Astrocyte of the spinal cord (primary cell): ENCODE results near the gene GPC1.
A peak's percentile ranks its signal among the peaks of the same experiment; 100 is the strongest.

Experiments
- DNase-seq: peaks from one replicate; pipeline ENCODE4 v3.0.0; 2011; ENCODE audit warnings: low read depth, low spot score
- H3K4me3 ChIP-seq: 2 replicates; pipeline ENCODE4 v1.5.1; 2011; ENCODE audit warnings: low read depth, mild to moderate bottlenecking, low read length, moderate library complexity
- in situ Hi-C: cut with HindIII; loops from 2 replicates; pipeline ENCODE4 v1.10.0; 2017; ENCODE audit warnings: low sequenced_read_pairs
- TF ChIP-seq, protein P1 (sequence below): IDR thresholded peaks from 2 replicates; pipeline ENCODE4 v1.5.1; 2012; ENCODE audit warnings: low read depth, mild to moderate bottlenecking, low read length, inconsistent platforms

GPC1 gene

DNA sequence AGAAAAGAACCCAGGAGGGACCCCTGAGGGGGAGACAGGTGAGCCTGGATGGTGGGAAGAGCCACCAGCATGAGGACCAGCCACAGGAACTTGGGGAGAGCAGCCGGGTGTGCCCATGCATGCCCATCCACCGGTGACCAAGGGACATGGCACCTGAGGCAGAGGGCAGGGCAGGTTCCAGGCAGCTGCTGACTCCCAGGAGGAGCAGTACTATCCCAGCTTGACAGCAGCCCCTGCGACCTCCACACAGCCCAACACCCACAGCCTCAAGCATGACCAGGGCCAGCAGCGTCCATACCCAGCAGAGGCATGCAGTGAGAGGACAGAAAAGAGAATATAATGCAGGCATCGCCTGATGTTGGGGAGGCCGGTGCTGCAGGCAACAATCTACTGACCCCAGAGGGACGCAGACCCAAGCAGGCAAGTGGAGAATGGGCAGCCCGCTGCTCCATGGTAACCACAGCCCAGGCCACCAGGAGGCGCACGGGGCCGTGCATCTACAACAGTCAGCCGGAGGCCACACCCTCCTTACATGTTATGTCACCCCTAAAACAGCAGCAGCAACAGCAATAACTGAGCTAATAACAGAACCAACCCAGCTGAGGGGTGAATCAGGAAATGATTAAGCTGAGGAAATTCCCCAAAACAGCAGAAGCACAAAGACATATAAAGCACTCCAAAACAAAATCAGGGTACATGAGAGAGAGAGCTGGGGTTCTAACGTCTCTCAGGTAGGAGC lies 78.3 kb downstream of the GPC1 start:
- TF ChIP-seq, protein P1, sequence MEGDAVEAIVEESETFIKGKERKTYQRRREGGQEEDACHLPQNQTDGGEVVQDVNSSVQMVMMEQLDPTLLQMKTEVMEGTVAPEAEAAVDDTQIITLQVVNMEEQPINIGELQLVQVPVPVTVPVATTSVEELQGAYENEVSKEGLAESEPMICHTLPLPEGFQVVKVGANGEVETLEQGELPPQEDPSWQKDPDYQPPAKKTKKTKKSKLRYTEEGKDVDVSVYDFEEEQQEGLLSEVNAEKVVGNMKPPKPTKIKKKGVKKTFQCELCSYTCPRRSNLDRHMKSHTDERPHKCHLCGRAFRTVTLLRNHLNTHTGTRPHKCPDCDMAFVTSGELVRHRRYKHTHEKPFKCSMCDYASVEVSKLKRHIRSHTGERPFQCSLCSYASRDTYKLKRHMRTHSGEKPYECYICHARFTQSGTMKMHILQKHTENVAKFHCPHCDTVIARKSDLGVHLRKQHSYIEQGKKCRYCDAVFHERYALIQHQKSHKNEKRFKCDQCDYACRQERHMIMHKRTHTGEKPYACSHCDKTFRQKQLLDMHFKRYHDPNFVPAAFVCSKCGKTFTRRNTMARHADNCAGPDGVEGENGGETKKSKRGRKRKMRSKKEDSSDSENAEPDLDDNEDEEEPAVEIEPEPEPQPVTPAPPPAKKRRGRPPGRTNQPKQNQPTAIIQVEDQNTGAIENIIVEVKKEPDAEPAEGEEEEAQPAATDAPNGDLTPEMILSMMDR: peak; percentile 95
- in situ Hi-C loops: no loop called here
- peak; percentile 73 for DNase-seq
- H3K4me3 ChIP-seq: no peak overlapping the region

DNA sequence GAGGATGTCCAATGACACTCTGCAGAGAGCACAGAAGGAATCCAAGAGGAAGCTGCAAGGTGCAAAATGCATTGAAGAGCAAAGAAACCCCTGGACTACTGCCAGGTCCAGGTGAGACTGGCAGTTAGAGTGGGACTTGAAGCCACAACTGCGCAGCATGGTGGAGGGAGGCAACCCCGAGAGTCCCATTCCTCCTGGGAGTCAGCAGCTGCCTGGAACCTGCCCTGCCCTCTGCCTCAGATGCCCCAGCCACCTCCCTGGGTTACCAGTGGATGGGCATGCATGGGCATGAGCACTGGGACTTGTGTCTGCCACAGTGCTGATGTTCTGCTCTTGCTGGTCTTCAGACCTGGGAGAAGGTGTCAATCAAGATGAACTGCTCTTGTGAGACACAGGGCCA lies 79.2 kb downstream of the GPC1 start:
- in situ Hi-C loops: no loop called here
- H3K4me3 ChIP-seq: no peak overlapping the region
- DNase-seq: no peak
- TF ChIP-seq, protein P1: no peak

DNA sequence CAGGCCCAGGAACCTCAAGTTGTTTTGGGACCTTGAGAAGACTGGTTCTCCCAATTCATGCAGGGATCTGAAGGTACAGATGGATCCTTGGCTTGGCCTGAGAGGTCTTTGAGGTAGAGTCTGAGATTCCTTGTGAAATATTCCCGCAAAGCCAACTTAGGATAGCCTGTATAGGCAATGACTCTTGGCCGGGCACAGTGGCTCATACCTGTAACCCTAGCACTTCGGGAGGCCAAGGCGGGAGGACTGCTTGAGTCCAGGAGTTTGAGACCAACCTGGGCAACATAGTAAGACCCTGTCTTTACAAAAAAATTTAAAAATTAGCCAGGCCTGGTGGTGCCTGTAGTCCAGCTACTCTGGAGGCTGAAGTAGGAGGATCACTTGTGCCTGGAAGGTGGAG lies 81.9 kb downstream of the GPC1 start:
- TF ChIP-seq, protein P1: no peak
- in situ Hi-C loops: no loop called here
- no peak overlapping the region for H3K4me3 ChIP-seq
- no peak for DNase-seq
